ENCODE measurements around the gene TRIM27.
"Not testable (repeated sequence)": the region's sequence is repeated elsewhere in the genome, so short reads cannot be mapped to it uniquely, and the experiment has no call there.

The TRIM27 gene

GRCh38 chr6:28965706-28966105 lies 41.9 kb upstream of the TRIM27 start:
- Histone ChIP-seq H3K27ac (replicated peaks) (no peak overlapping the region), H3K27me3 (ENCODE audit: insufficient read depth, poor library complexity, severe bottlenecking) (no peaks in the 10 kb centered on the region)

GRCh38 chr6:28960846-28961500 lies 37.2 kb upstream of the TRIM27 start:
- no peak for TF ChIP-seq SPI1 (IDR thresholded peaks at IDR 0.05; ENCODE audit: borderline replicate concordance, low read depth)
- no peak for TF ChIP-seq CTCF (IDR thresholded peaks at IDR 0.05; ENCODE audit: insufficient read depth, low read length)
- TF ChIP-seq, protein P1, sequence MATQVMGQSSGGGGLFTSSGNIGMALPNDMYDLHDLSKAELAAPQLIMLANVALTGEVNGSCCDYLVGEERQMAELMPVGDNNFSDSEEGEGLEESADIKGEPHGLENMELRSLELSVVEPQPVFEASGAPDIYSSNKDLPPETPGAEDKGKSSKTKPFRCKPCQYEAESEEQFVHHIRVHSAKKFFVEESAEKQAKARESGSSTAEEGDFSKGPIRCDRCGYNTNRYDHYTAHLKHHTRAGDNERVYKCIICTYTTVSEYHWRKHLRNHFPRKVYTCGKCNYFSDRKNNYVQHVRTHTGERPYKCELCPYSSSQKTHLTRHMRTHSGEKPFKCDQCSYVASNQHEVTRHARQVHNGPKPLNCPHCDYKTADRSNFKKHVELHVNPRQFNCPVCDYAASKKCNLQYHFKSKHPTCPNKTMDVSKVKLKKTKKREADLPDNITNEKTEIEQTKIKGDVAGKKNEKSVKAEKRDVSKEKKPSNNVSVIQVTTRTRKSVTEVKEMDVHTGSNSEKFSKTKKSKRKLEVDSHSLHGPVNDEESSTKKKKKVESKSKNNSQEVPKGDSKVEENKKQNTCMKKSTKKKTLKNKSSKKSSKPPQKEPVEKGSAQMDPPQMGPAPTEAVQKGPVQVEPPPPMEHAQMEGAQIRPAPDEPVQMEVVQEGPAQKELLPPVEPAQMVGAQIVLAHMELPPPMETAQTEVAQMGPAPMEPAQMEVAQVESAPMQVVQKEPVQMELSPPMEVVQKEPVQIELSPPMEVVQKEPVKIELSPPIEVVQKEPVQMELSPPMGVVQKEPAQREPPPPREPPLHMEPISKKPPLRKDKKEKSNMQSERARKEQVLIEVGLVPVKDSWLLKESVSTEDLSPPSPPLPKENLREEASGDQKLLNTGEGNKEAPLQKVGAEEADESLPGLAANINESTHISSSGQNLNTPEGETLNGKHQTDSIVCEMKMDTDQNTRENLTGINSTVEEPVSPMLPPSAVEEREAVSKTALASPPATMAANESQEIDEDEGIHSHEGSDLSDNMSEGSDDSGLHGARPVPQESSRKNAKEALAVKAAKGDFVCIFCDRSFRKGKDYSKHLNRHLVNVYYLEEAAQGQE (IDR thresholded peaks at IDR 0.05; ENCODE audit: insufficient replicate concordance, low read depth) = no peak
- TF ChIP-seq POLR2AphosphoS5 (IDR thresholded peaks at IDR 0.05; ENCODE audit: low read depth) = no peak
- TF ChIP-seq GABPA (IDR thresholded peaks at IDR 0.05; ENCODE audit: low read depth) = no peak
- Histone ChIP-seq H3K4me3 (replicated peaks; ENCODE audit: insufficient read depth, low read length) (no peak overlapping the region), H3K27ac (replicated peaks) (no peak overlapping the region), H3K27me3 (ENCODE audit: insufficient read depth, poor library complexity, severe bottlenecking) (no peaks in the 10 kb centered on the region)
- no peak for DNase-seq (ENCODE audit: low read depth in 1 of 2, low spot score in 1 of 2)

More at GRCh38 chr6:28965706-28966105, 41.9 kb upstream of the TRIM27 start:
- DNase-seq (ENCODE audit: low read depth in 1 of 2, low spot score in 1 of 2) = no peak
- no peak for TF ChIP-seq CTCF (IDR thresholded peaks at IDR 0.05; ENCODE audit: insufficient read depth, low read length)
- no peak for TF ChIP-seq GABPA (IDR thresholded peaks at IDR 0.05; ENCODE audit: low read depth)
- TF ChIP-seq POLR2AphosphoS5 (IDR thresholded peaks at IDR 0.05; ENCODE audit: low read depth) = no peak
- TF ChIP-seq SPI1 (IDR thresholded peaks at IDR 0.05; ENCODE audit: borderline replicate concordance, low read depth) = no peak
- TF ChIP-seq, protein P1 (IDR thresholded peaks at IDR 0.05; ENCODE audit: insufficient replicate concordance, low read depth) = no peak
- H3K4me3 ChIP-seq (replicated peaks; ENCODE audit: insufficient read depth, low read length) = no peak overlapping the region

DNA sequence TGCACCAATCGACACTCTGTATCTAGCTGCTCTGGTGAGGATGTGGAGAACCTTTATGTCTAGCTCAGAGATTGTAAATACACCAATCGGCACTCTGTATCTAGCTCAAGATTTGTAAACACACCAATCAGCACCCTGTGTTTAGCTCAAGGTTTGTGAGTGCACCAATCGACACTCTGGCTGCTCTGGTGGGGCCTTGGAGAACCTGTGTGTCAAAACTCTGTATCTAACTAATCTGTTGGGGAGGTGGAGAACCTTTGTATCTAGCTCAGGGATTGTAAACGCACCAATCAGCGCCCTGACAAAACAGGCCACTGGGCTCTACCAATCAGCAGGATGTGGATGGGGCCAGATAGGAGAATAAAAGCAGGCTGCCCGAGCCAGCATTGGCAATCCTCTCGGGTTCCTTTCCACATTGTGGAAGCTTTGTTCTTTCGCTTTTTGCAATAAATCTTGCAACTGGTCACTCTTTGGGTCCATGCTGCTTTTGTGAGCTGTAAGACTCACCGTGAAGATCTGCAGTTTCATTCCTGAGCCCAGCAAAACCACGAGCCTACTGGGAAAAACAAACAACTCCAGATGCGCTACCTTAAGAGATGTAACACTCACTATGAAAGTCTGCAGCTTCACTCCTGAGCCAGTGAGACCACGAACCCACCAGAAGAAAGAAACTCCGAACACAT lies 34.9 kb upstream of the TRIM27 start:
- H3K27me3 ChIP-seq (ENCODE audit: insufficient read depth, poor library complexity, severe bottlenecking); H3K4me3 ChIP-seq (replicated peaks; ENCODE audit: insufficient read depth, low read length); DNase-seq (ENCODE audit: low read depth in 1 of 2, low spot score in 1 of 2); H3K27ac ChIP-seq (replicated peaks): not testable (repeated sequence)

- H3K4me3 ChIP-seq (replicated peaks; ENCODE audit: insufficient read depth, low read length); H3K27me3 ChIP-seq (ENCODE audit: insufficient read depth, poor library complexity, severe bottlenecking): not testable (repeated sequence)
These were observed 34.1 kb upstream of the TRIM27 start for GRCh38 chr6:28957795-28958314.

More at GRCh38 chr6:28957795-28958314, 34.1 kb upstream of the TRIM27 start:
- DNase-seq (ENCODE audit: low read depth in 1 of 2, low spot score in 1 of 2); H3K27ac ChIP-seq (replicated peaks): not testable (repeated sequence)
